ENCODE measurements around the gene RDH13. TPM values are rescaled to one million over a fixed set of nuclear protein-coding genes. Genes with fewer than 3 reads are reported as not detected.
"Not testable (repeated sequence)": the region's sequence is repeated elsewhere in the genome, so short reads cannot be mapped to it uniquely, and the experiment has no call there.

Gene RDH13
- total RNA-seq, 1 experiment from 2014 or later, result 31.1 TPM

DNA sequence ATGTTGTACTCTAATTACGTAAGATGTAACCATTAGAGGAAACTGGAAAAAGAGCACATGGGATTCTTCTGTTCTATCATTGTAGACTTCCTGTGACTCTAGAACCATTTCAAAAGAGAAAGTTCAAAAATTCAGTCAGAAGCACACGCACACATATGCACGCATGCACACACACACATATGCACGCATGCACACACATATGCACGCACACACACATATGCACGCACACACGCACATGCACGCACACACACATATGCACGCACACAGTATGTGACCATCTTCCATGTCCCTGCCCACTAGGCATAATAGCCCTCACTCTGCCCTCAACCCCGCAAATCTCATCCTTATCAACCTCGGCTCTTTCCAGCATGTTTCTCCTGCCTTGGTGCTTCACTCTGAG lies 38.8 kb downstream of the RDH13 start:
- Histone ChIP-seq H3K4me1 (ENCODE audit: control insufficient read depth in 1 of 2, insufficient read depth in 2 of 2, low read length in 2 of 2) (peaks cover 8 to 21% of the 10 kb centered on the region in 2 experiments; a peak in 3 of 4 replicates), H3K27me3 (ENCODE audit: insufficient read depth, low read length) (no peaks in the 10 kb centered on the region), H3K9me2 (ENCODE audit: insufficient read depth) (no peaks in the 10 kb centered on the region), H3K9me3 (ENCODE audit: control insufficient read depth in 1 of 2, insufficient read depth in 1 of 2, low read depth in 1 of 2, low read length in 2 of 2) (no peaks in the 10 kb centered on the region), H4K20me1 (ENCODE audit: insufficient read depth) (no peaks in the 10 kb centered on the region), H3K4me2 (ENCODE audit: low read length) (no peak overlapping the region), H3K4me3 (replicated peaks in 1 of 2; ENCODE audit: low read depth in 1 of 2, low read length in 2 of 2) (no peak overlapping the region), H3K27ac (ENCODE audit: low read depth, low read length) (no peak overlapping the region), H3K9ac (ENCODE audit: low read length) (no peak overlapping the region), H2AFZ (ENCODE audit: low read depth, low read length, poor library complexity, severe bottlenecking) (no peak overlapping the region), H3K36me3 (ENCODE audit: control insufficient read depth in 1 of 2, insufficient read depth in 2 of 2, low read length in 2 of 2) (0 out of 4 replicates have a peak, but pooled peaks cover 0 to 6% of the 10 kb centered on the region in 2 experiments), H3K79me2 (ENCODE audit: insufficient read depth, low read length) (peaks cover 72% of the 10 kb centered on the region)
- POLR2A ChIA-PET, result no interaction called here
- no peak for ATAC-seq
- DNase-seq (ENCODE audit: low read depth, low spot score), result no peak
- CTCF ChIA-PET, result no interaction called here
- RAD21 ChIA-PET (ENCODE audit: low non-redundant PET in 1 of 2, low total read pairs in 2 of 2, uncharacterized antibody in 2 of 2, unreplicated experiment in 2 of 2), result no interaction called here
- TF ChIP-seq JUND (IDR thresholded peaks at IDR 0.05), result no peak
- TF ChIP-seq ZNF274 (IDR thresholded peaks at IDR 0.05; ENCODE audit: low read depth, low read length), result no peak
- no peak for TF ChIP-seq CEBPB (IDR thresholded peaks at IDR 0.05; ENCODE audit: low read depth)
- TF ChIP-seq SIN3A (IDR thresholded peaks at IDR 0.05; ENCODE audit: low read depth), result no peak
- TF ChIP-seq, protein P1, sequence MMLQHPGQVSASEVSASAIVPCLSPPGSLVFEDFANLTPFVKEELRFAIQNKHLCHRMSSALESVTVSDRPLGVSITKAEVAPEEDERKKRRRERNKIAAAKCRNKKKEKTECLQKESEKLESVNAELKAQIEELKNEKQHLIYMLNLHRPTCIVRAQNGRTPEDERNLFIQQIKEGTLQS (IDR thresholded peaks at IDR 0.05), result no peak
- no peak for TF ChIP-seq TCF7L2 (IDR thresholded peaks at IDR 0.05; ENCODE audit: borderline replicate concordance, extremely low read depth, insufficient read depth, insufficient read length)
- no peak for TF ChIP-seq CBX3 (IDR thresholded peaks at IDR 0.05; ENCODE audit: low read depth)
- TF ChIP-seq, protein P2, sequence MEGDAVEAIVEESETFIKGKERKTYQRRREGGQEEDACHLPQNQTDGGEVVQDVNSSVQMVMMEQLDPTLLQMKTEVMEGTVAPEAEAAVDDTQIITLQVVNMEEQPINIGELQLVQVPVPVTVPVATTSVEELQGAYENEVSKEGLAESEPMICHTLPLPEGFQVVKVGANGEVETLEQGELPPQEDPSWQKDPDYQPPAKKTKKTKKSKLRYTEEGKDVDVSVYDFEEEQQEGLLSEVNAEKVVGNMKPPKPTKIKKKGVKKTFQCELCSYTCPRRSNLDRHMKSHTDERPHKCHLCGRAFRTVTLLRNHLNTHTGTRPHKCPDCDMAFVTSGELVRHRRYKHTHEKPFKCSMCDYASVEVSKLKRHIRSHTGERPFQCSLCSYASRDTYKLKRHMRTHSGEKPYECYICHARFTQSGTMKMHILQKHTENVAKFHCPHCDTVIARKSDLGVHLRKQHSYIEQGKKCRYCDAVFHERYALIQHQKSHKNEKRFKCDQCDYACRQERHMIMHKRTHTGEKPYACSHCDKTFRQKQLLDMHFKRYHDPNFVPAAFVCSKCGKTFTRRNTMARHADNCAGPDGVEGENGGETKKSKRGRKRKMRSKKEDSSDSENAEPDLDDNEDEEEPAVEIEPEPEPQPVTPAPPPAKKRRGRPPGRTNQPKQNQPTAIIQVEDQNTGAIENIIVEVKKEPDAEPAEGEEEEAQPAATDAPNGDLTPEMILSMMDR (IDR thresholded peaks at IDR 0.05 in 2 of 3, conservative IDR thresholded peaks at IDR 0.05 in 1 of 3; ENCODE audit: borderline replicate concordance in 1 of 3, insufficient read depth in 1 of 3, low read depth in 2 of 3, low read length in 2 of 3), result no peak
- TF ChIP-seq SP1 (IDR thresholded peaks at IDR 0.05; ENCODE audit: low read depth), result no peak
- TF ChIP-seq FOSL1 (IDR thresholded peaks at IDR 0.05; ENCODE audit: low read depth), result no peak
- TF ChIP-seq YY1 (IDR thresholded peaks at IDR 0.05; ENCODE audit: extremely low read depth, insufficient replicate concordance, low read depth, low read length), result no peak
- TF ChIP-seq EGR1 (IDR thresholded peaks at IDR 0.05; ENCODE audit: low read depth), result no peak
- TF ChIP-seq POLR2AphosphoS5 (IDR thresholded peaks at IDR 0.05; ENCODE audit: low read depth, low read length), result no peak
- TF ChIP-seq, protein P3, sequence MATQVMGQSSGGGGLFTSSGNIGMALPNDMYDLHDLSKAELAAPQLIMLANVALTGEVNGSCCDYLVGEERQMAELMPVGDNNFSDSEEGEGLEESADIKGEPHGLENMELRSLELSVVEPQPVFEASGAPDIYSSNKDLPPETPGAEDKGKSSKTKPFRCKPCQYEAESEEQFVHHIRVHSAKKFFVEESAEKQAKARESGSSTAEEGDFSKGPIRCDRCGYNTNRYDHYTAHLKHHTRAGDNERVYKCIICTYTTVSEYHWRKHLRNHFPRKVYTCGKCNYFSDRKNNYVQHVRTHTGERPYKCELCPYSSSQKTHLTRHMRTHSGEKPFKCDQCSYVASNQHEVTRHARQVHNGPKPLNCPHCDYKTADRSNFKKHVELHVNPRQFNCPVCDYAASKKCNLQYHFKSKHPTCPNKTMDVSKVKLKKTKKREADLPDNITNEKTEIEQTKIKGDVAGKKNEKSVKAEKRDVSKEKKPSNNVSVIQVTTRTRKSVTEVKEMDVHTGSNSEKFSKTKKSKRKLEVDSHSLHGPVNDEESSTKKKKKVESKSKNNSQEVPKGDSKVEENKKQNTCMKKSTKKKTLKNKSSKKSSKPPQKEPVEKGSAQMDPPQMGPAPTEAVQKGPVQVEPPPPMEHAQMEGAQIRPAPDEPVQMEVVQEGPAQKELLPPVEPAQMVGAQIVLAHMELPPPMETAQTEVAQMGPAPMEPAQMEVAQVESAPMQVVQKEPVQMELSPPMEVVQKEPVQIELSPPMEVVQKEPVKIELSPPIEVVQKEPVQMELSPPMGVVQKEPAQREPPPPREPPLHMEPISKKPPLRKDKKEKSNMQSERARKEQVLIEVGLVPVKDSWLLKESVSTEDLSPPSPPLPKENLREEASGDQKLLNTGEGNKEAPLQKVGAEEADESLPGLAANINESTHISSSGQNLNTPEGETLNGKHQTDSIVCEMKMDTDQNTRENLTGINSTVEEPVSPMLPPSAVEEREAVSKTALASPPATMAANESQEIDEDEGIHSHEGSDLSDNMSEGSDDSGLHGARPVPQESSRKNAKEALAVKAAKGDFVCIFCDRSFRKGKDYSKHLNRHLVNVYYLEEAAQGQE (IDR thresholded peaks at IDR 0.05; ENCODE audit: low read depth), result no peak
- BruUV-seq (replicated peaks), result no TSS peak
- intact Hi-C loops (cut with micrococcal nuclease), result no loop called here

DNA sequence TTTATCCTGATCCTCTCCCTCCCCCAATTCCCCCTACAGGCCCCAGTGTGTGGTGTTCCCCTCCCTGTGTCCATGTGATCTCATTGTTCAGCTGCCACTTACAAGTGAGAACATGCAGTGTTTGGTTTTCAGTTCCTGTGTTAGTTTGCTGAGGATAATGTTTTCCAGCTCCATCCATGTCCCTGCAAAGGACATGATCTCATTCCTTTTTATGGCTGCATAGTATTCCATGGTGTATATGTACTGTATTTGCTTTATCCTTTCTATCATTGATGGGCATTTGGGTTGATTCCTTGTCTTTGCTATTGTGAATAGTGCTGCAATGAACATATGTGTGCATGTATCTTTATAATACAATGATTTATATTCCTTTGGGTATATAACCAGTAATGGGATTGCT lies 42.6 kb downstream of the RDH13 start:
- POLR2A ChIA-PET; H3K9me2 ChIP-seq (ENCODE audit: insufficient read depth); H3K9ac ChIP-seq (ENCODE audit: low read length); H3K4me3 ChIP-seq (replicated peaks in 1 of 2; ENCODE audit: low read depth in 1 of 2, low read length in 2 of 2); H3K27ac ChIP-seq (ENCODE audit: low read depth, low read length); RAD21 ChIA-PET (ENCODE audit: low non-redundant PET in 1 of 2, low total read pairs in 2 of 2, uncharacterized antibody in 2 of 2, unreplicated experiment in 2 of 2); H3K4me1 ChIP-seq (ENCODE audit: control insufficient read depth in 1 of 2, insufficient read depth in 2 of 2, low read length in 2 of 2); CTCF ChIA-PET; BruUV-seq (replicated peaks); H2AFZ ChIP-seq (ENCODE audit: low read depth, low read length, poor library complexity, severe bottlenecking); intact Hi-C loops (cut with micrococcal nuclease); ATAC-seq; H3K4me2 ChIP-seq (ENCODE audit: low read length); H4K20me1 ChIP-seq (ENCODE audit: insufficient read depth); H3K27me3 ChIP-seq (ENCODE audit: insufficient read depth, low read length); DNase-seq (ENCODE audit: low read depth, low spot score); H3K9me3 ChIP-seq (ENCODE audit: control insufficient read depth in 1 of 2, insufficient read depth in 1 of 2, low read depth in 1 of 2, low read length in 2 of 2): not testable (repeated sequence)
- peaks cover 83% of the 10 kb centered on the region for H3K79me2 ChIP-seq (ENCODE audit: insufficient read depth, low read length)
- 0 out of 4 replicates have a peak, but pooled peaks cover 0 to 12% of the 10 kb centered on the region in 2 experiments for H3K36me3 ChIP-seq (ENCODE audit: control insufficient read depth in 1 of 2, insufficient read depth in 2 of 2, low read length in 2 of 2)

Measured in HCT116 (cell line).